Pons (tissue), 1 donor: Measurements from ENCODE around the gene CCDC110.

ENCODE experiments used
- DNase-seq: peaks from one replicate; pipeline ENCODE4 v3.0.0-alpha.2; 2016; ENCODE audit warnings: low spot score

CCDC110 gene

DNA sequence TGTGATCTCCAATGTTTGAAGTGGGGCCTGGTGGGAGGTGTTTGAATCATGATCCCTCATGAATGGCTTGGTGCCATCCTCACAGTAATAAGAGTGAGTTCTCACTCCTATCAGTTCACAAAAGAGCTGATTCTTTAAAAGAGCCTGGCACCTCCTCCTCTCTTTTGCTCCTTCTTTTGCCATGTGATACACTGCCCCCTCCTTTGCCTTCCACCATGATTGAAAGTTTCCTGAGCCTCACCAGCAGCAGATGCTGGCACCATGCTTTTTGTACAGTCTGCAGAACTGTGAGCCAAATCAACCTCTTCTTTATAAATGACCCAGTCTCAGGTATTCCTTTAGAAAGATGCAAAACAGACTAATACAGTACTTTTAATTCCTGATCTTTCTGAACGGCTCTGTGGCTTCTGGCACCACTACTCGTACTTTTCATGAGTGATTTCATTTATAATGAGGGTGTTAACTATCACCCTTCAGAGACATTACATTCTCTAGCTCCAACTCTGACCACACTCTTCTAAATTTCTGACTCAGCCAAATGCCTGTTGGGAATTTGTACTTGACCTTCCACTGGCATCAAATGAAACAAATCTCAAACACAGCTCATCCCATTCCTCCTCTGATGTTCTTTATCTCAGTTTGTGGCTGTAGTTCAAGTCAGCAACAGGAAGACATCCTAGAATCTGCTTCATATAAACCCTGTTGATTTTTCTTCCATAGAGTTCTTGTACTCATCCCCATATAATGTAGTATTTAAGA lies 50.0 kb downstream of the CCDC110 start:
- peak; percentile 42 for DNase-seq

DNA sequence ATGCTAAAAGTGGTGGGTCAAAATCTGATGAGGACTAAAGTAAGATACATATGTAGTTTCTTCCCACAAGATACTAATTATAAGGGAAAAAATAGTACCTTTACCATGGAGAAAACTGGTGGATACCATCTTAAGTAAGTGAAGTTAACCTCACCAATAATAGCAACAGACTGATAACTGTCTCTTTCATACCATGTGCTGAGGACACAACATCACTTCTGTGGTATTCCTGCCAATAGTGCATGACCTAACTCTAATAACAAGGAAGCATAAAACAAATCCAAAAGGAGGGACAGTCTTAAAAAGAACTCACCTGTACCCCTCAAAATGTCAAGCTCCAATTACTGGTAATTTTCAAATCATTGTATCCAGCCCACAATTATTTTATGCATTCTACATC lies 54.6 kb downstream of the CCDC110 start:
- no peak for DNase-seq

DNA sequence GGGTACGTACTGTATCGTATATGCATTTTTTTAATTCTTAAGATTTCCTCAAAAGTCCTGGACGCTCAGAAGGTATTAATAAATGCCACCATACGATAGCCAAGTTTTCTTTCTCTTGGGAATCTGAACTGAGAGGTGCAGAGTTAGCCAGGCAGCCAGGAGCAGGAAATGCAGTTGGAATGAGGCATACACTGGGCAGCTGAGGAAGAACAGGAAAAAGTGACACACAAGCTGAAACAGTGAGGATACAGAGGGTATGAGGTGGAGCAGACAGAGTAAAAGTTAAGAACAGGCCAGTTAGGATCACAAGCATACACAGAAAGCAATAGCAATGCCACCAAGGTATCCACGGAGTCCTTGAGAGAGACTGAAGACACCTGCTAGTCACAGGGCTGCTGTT lies 59.1 kb downstream of the CCDC110 start:
- DNase-seq, result no peak

DNA sequence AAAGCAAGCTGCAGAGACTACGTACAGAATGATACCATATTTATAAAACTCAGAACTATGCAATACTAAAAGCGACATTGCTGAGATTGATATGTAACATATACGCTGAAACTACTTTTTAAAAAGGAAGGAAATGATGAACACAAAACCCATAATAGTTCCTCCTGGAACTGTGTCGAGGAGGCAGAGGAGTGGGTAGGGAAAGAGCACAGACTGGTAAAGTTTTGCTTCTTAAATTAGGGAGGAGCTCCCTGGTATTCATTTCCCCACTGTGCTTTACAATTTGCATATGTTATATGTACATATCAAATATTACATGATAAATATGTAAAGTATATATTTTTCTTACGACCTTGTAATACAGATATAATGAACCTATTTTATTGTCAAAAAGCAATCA lies 59.7 kb downstream of the CCDC110 start:
- no peak for DNase-seq

DNA sequence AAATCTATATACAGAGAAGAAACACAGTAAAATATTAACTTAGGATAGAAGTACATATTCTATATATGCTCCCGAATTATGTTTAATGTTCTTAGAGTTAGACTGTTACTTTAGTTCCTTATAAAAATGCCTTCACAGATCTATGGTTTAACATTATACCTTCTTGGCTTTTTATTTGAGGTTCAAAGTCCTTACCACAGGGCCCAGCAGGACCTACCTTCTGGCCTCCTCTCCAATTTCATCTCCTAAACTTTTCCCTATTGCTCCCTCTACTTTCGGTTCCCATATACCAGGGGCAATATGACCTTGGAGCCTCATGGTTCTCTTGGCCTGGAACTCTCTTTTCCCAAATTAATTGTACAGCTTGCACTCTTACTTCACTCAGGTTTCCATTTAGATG lies 63.1 kb downstream of the CCDC110 start:
- no peak for DNase-seq

DNA sequence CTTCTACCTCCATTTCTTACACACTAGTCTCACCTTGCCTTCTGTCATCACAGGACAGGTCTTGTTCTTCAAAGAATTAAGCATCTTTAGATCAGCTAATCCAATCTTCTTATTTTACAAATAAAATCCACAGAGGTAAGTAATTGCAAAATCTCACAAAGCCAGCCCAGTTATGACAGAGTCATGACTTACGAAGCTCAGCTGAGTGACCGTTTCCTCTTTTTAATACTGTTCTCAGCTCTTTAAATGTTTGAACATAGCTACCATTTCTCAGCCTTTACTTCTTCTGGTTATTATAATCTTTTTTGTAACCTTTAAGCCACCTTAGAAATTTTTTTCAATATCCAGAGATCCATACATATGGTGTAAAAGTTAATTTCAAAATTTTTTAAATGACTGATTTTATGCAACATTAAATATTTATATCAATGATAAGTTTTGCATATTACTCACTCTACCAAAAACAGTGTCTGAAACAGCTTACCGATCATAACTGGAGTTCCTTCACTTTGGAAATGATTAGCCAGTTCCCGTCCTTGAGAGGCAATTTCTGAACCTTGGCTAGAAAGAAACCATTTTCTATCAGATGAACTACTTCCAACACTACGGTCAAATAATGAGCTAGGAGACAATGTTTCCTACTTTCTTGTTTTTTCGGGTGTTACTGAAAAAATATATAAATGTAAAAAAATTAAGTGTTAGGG lies 66.1 kb downstream of the CCDC110 start:
- DNase-seq, result no peak

DNA sequence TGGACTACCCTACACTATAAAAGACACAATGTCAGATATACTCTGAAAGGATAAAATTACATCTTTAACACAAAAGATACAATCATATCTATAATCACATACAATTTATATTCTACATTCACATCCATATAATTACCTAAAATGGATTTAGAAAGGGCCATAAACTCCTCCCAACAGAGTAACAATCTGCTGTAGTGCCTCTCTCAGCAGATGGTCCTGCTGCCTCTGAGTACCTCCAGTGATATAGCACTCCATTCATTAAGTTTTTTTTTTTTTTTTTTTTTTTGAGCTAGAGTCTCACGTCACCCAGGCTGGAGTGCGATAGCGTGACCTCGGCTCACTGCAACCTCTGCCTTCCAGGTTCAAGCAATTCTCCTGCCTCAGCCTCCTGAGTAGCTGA lies 67.5 kb downstream of the CCDC110 start:
- no peak for DNase-seq

DNA sequence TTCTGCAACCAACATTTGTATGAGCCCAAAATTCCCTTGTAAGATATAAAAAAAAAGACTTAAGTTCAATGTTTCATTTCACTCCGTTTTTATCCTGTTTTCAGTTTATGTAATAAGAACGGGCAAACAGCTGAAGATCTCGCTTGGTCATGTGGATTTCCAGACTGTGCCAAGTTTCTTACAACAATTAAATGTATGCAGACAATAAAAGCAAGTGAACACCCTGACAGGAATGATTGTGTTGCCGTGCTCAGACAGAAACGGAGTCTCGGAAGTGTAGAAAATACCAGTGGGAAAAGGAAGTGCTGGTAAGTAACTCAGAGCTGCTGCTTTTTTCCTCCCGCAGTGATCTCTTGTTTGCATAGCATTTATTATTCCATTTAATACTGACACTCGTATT lies 72.1 kb downstream of the CCDC110 start:
- DNase-seq, result peak; percentile 54

DNA sequence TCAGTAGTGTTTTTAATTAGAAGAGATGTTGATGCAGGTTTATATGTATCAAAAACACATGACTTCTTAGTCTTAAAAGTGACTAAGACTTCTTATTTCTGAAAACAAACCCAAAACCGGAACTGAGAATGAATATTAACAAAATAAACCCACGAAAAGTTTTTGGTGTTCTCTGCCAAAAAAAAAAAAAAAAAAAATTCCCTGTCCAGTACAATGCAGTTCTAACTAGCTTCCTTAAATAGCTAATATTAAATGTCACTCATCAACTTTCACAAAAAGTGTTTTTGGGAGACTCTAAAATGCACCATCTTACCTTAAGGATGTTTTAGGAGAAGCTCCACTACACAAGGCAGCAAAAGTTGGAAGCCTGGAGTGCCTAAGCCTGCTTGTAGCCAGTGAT lies 72.9 kb downstream of the CCDC110 start:
- no peak for DNase-seq

DNA sequence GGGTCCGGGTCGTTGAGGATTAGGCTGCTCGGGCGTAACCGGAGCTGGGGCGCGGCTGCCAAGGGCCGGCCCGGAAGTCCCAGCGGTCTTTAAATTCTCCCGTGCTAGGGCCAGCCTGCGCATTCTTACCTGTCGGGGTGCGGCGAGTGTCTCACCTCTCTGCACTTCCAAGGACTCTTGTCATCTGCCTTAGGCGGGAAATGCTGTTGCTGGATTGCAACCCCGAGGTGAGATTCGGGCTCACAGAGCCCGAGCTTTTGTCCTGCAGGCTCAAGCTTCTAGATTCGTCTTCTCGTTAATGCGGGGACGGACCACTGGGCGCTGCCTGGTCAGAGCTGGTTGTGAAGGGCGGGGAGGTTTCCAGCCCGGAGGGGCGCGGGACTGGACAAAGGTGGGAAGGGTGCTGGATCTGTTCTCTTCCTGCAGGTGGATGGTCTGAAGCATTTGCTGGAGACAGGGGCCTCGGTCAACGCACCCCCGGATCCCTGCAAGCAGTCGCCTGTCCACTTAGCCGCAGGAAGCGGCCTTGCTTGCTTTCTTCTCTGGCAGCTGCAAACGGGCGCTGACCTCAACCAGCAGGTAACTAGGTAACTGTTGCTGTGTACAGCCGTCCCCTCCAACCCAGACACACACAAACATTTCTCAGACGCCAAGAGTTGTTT lies 74.7 kb downstream of the CCDC110 start, which contains the start of gene ANKRD37:
Gene ANKRD37, plus strand, starts transcription at position 118 of the 662 bp plus-strand sequence. Its CDS starts 83 bp downstream, at position 201.
- peak; percentile 30 for DNase-seq

DNA sequence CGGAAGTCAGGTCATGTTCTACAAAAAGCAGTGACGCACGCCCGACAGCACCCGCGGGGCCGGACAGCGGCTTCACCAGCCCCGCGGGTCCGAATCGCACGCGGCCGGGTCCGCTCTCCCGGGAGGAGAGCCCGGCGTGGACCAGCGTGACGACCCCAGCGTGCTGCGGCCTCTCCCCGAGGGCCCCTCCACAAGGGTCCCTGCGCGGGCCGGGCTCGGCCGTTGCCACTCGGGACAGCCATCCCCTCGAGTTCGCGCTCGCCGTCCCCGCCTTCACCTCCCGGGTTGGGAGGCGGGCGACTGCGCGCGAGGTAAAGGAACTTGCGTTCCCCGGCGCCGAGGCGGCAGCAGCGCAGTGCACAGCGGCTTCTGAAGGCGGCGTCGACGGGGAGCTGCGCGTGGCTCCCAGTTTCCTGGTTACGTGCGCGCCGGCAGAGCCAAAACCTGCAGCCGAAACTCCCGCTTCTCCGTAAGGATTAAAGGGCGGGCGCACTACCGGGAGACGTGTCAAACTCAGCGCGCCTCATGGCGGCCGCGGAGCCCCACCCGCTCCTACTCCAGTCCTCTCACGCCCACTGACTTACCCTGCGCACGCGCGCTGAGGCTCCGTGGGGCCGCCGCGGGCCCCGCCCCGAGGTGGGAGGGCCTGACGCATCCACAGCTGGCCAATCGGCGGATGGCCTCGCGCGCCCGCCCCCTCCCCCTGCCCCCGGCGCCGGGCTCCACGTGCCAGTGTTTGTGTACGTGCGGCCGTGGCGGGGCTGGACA lies 75.4 kb downstream of the CCDC110 start:
- DNase-seq, result peak; percentile 99

DNA sequence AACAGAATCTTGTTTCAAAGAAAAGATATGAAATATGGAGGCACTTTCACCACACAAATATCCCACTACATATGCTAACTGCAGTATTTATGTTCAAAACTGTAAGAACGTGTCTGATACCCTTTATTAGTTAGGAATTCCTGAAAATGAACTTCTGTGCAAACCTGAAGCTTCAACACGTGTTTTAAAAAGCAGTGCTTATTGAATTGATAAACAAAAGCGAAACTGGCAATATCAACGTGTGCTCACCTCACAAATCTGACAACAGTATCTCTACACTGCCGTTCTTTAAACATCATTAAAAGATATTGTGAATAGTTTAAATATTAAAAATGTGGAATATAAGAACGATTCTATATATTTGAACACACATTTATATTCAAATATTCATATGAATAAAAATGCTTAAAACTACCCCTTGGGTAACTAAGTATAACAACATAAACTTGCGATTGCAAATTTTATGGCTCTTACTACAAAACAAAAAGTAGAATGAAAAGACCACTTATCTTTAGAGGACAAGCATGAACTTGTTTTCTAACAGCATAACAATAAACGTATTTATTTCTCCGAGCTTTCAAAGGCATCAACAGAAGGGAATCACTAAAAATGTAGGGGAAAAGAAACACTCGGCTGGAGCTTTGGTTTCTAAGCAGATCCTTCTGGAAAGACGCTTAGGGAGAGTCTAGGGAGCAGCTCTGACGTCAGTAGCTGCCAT lies 76.1 kb downstream of the CCDC110 start, which contains the start of gene LRP2BP:
Gene LRP2BP, minus strand, starts transcription at position 687 of the 718 bp plus-strand sequence. CDS start 17,738 bp downstream, outside the sequence.
- DNase-seq, result peak; percentile 98
